Heart right ventricle (tissue), 16 donors: Measurements from ENCODE around the gene LRRC56. TPM values are rescaled to one million over a fixed set of nuclear protein-coding genes. Genes with fewer than 3 reads are reported as not detected.

Experiments used
- ATAC-seq, 8 donors: fragments of 200-7000 bp; cut with Tn5 transposase; one replicate each; pipeline ENCODE4 v1.9.1; 2020; ENCODE audit warnings: mild to moderate bottlenecking in 8 of 8, moderate library complexity in 8 of 8, moderate number of reproducible peaks in 1 of 8
- DNase-seq, 2 donors: peaks; one replicate each; pipeline ENCODE4 v3.0.0-alpha.2; 2020
- H3K27ac ChIP-seq, 10 donors: fragments of 200-600 bp; sonication (generic) in 2 of 10; one replicate each; pipeline versions ENCODE4 v1.5.0 to v1.8.0; 2020 to 2022; ENCODE audit warnings: mild to moderate bottlenecking in 3 of 10
- H3K27me3 ChIP-seq, 7 donors: fragments of 200-600 bp; one replicate each; pipeline ENCODE4 v1.8.0; 2021 to 2022; ENCODE audit warnings: mild to moderate bottlenecking in 2 of 7
- H3K36me3 ChIP-seq, 9 donors: fragments of 200-600 bp; sonication (generic) in 1 of 9; one replicate each; pipeline versions ENCODE4 v1.5.0 to v1.8.0; 2020 to 2022; ENCODE audit warnings: mild to moderate bottlenecking in 2 of 9
- H3K4me1 ChIP-seq, 9 donors: fragments of 200-600 bp; sonication (generic) in 1 of 9; one replicate each; pipeline versions ENCODE4 v1.5.0 to v1.8.0; 2020 to 2022; ENCODE audit warnings: mild to moderate bottlenecking in 4 of 9
- H3K4me3 ChIP-seq, 10 donors: fragments of 200-600 bp; sonication (generic) in 2 of 10; one replicate each; pipeline versions ENCODE4 v1.5.0 to v1.8.0; 2020 to 2022; ENCODE audit warnings: mild to moderate bottlenecking in 7 of 10, moderate library complexity in 2 of 10
- H3K9me3 ChIP-seq, 11 donors: fragments of 200-600 bp in 10 of 11; sonication (generic) in 2 of 11; one replicate each; pipeline versions ENCODE4 v1.5.0 to v1.8.0; 2013 to 2022; ENCODE audit warnings: mild to moderate bottlenecking in 2 of 11, control low read depth in 1 of 11, moderate library complexity in 1 of 11
- CTCF ChIP-seq, 9 donors: fragments of 200-600 bp; sonication (generic) in 2 of 9; IDR thresholded peaks; one replicate each; pipeline versions ENCODE4 v1.5.0 to v1.8.0; 2021 to 2022; ENCODE audit warnings: antibody characterized with exemption in 9 of 9, mild to moderate bottlenecking in 5 of 9, moderate library complexity in 1 of 9
- WGBS, 2 donors: extraction: QIAGEN DNeasy Blood & Tissue Kit; methylation state at CpG; one replicate each; pipeline ENCODE4 v1.1.7; 2013; ENCODE audit warnings: inconsistent platforms in 1 of 2; 5-methylcytosine and 5-hydroxymethylcytosine counted together
- intact Hi-C, 10 donors: fragments of 100-400 bp; cut with DNase I; formaldehyde crosslinking; loops; one replicate each; pipeline versions ENCODE4 v1.11.1 to v1.14.2; 2022
- polyA plus RNA-seq, 2 donors: library from polyadenylated mRNA; stranded (reverse); fragments of 200-250 nt; gene quantifications; one replicate each; pipeline ENCODE4 v1.2.3, GENCODE V29; 2013
- total RNA-seq, 10 donors: library from RNA; stranded (reverse); fragmentation: NEBNext Ultra II Directional in 3 of 10; extraction: Animal tissue kit (Norgen Biotek cat#: 25700) in 3 of 10; gene quantifications; one replicate each; pipeline versions ENCODE4 v1.2.1 to v1.2.4, GENCODE V29; 2021 to 2023
- donor health status: Arrhythmogenic right ventricular cardiomyopathy.
- donor health status: ischemic (EF 13 %, LVEDD 7.1; RV severe dilation, severe dysfunction).
- donor health status: healthy with polysubstance abuse.
- donor health status: DM: no; HTN: yes; CAD: no.
- donor health status: DM: no; HTN: no; CAD: no.
- donor health status: ischemic (EF 25% LVEDD 6.9; RV normal size, moderate dysfunction).
- donor health status: ischemic (EF 25% LVEDD 5.7; RV mildly dilated, moderate dysfunction).
- donor health status: healthy.
- donor health status: DM: yes; HTN: yes; CAD: no.
- donor health status: Ischemic cardiomyopathy.
- donor health status: ischemic (EF 35%, LVEDD 5.7; RV mildly dilated, moderate dysfunction).
- donor health status: nonischemic (EF 11% LVEDD 7.7; RV severe dilation, severe dysfunction).
- donor health status: DM: yes; HTN: yes; CAD: no.
- donor health status: PGD.
- donor health status: ischemic (EF 29% LVEDD 5.4; RV normal size, mild dysfunction).
- donor health status: nonischemic (EF 23%, LVEDD 6.1; RV moderate dilation, normal function).

LRRC56 gene
- total and polyA plus RNA-seq, 12 donors: 0.13 to 0.49 (median 0.21) TPM; not detected in 2

- peak overlapping the region in 8 of 10 donors; percentile 6 to 43 (median 32) for H3K4me3 ChIP-seq
- peak; percentile 96 to 98 (median 97) for ATAC-seq
- peaks cover 0 to 11% (median 5%) of the 10 kb centered on the region in 9 donors for H3K4me1 ChIP-seq
- peak overlapping the region in 9 of 10 donors; percentile 64 to 90 (median 79) for H3K27ac ChIP-seq
- 7 to 8% methylated on average over 73 to 74 of the region's 74 CpGs for WGBS, 2 donors
- H3K27me3 ChIP-seq: no peaks in the 10 kb centered on the region
- H3K36me3 ChIP-seq: peaks cover 0 to 20% (median 0%) of the 10 kb centered on the region in 9 donors
- peak; percentile 88 to 89 for DNase-seq
- peak in 8 of 9 donors; percentile 98 to 100 (median 100) for TF ChIP-seq CTCF (IDR thresholded peaks at IDR 0.05)
- peaks cover 0 to 14% (median 0%) of the 10 kb centered on the region in 11 donors for H3K9me3 ChIP-seq
- intact Hi-C loops: loop anchor here in 7 of 10 donors (1.0 to 10.0 kb wide), 7 partner anchors 56 to 124 kb away; partner anchors contain the start of genes PHRF1 (in 1 of the 7) and PKP3 (in 1 of the 7)
Observed at GRCh38 chr11:518463-519202, 18.7 kb upstream of the LRRC56 start.

GRCh38 chr11:520428-521176 is 16.7 kb upstream of the LRRC56 start:
- 92% methylated on average over 39 of the region's 39 CpGs for WGBS, 2 donors
- H3K27ac ChIP-seq: no peak overlapping the region
- H3K36me3 ChIP-seq: no peaks in the 10 kb centered on the region
- intact Hi-C loops: no loop called here
- DNase-seq (peak in 1 of 2 donors; percentile 14), ATAC-seq (no peak)
- H3K27me3 ChIP-seq: no peaks in the 10 kb centered on the region
- peaks cover 0 to 14% (median 0%) of the 10 kb centered on the region in 11 donors for H3K9me3 ChIP-seq
- TF ChIP-seq CTCF (IDR thresholded peaks at IDR 0.05): peak in 1 of 9 donors; percentile 22
- H3K4me3 ChIP-seq: no peak overlapping the region
- peaks cover 0 to 11% (median 5%) of the 10 kb centered on the region in 9 donors for H3K4me1 ChIP-seq

- Histone ChIP-seq H3K27ac (no peak overlapping the region), H3K4me3 (no peak overlapping the region), H3K36me3 (no peaks in the 10 kb centered on the region), H3K9me3 (peaks cover 0 to 9% (median 0%) of the 10 kb centered on the region in 11 donors), H3K27me3 (no peaks in the 10 kb centered on the region), H3K4me1 (peaks cover 0 to 11% (median 5%) of the 10 kb centered on the region in 9 donors)
- TF ChIP-seq CTCF (IDR thresholded peaks at IDR 0.05): no peak
- ATAC-seq (no peak), DNase-seq (no peak)
- 86 to 87% methylated on average over 10 of the region's 10 CpGs for WGBS, 2 donors
- intact Hi-C loops: no loop called here
Observed at GRCh38 chr11:521177-521688, 16.1 kb upstream of the LRRC56 start.

GRCh38 chr11:526192-526591 is 11.1 kb upstream of the LRRC56 start:
- no peak for TF ChIP-seq CTCF (IDR thresholded peaks at IDR 0.05)
- no peak for DNase-seq
- intact Hi-C loops: no loop called here

More at GRCh38 chr11:526192-526591, 11.1 kb upstream of the LRRC56 start:
- Histone ChIP-seq H3K36me3 (peaks cover 0 to 10% (median 0%) of the 10 kb centered on the region in 9 donors), H3K27me3 (no peaks in the 10 kb centered on the region), H3K9me3 (no peaks in the 10 kb centered on the region), H3K4me1 (no peaks in the 10 kb centered on the region), H3K27ac (no peak overlapping the region), H3K4me3 (no peak overlapping the region)
- ATAC-seq: no peak
- WGBS, 2 donors: 78 to 82% methylated on average over 17 of the region's 17 CpGs
